22Rv1 (cell line): ENCODE measurements around the gene SAFB2.
A peak's percentile ranks its signal among the peaks of the same experiment; 100 is the strongest.
"Not testable (repeated sequence)": the region's sequence is repeated elsewhere in the genome, so short reads cannot be mapped to it uniquely, and the experiment has no call there.

Experiments
- H3K27ac ChIP-seq: fragments of 450-650 bp; 2 replicates; pipeline ENCODE4 v1.5.1; 2017
- ZFX ChIP-seq: fragments of 450-650 bp; IDR thresholded peaks from 2 replicates; pipeline ENCODE4 v1.6.1; 2017; ENCODE audit warnings: antibody characterized with exemption, borderline replicate concordance
- TF ChIP-seq, protein P1 (sequence below): fragments of 450-650 bp; IDR thresholded peaks from 2 replicates; pipeline ENCODE4 v1.5.1; 2017; ENCODE audit warnings: mild to moderate bottlenecking

SAFB2 gene

DNA sequence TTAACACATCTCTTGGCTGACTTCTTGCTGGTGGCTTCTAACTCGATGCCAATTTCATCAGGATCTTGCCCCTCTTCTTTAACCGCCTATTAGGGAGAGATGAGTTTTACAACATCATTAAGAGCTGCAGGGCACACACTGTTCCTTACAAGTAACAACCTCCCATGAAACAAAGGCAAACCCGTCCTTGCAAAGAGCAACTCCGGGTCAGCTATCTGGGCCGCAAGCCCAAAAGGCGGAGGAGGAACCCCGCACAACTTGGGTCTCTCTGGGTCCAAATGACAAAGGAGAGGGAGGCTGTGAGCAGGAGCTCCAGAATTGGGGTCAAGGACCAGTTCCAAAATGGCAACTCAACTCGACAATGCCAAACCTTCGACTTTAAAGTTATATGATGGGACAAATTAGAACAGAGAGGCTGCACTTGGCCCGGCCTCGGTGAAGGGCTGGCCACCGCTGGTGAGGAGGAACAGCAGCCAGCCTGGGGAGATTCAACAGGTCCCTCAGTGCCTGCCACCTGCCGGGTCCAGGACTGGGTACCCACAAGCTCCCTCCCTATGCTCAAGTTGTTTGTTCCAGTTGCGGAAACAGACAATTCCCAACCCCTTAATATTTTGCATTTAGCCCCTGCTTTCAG, 1.1 kb downstream of the SAFB2 start:
- TF ChIP-seq ZFX: no peak
- TF ChIP-seq, protein P1, sequence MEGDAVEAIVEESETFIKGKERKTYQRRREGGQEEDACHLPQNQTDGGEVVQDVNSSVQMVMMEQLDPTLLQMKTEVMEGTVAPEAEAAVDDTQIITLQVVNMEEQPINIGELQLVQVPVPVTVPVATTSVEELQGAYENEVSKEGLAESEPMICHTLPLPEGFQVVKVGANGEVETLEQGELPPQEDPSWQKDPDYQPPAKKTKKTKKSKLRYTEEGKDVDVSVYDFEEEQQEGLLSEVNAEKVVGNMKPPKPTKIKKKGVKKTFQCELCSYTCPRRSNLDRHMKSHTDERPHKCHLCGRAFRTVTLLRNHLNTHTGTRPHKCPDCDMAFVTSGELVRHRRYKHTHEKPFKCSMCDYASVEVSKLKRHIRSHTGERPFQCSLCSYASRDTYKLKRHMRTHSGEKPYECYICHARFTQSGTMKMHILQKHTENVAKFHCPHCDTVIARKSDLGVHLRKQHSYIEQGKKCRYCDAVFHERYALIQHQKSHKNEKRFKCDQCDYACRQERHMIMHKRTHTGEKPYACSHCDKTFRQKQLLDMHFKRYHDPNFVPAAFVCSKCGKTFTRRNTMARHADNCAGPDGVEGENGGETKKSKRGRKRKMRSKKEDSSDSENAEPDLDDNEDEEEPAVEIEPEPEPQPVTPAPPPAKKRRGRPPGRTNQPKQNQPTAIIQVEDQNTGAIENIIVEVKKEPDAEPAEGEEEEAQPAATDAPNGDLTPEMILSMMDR: no peak
- peak overlapping the region; percentile 92 for H3K27ac ChIP-seq

DNA sequence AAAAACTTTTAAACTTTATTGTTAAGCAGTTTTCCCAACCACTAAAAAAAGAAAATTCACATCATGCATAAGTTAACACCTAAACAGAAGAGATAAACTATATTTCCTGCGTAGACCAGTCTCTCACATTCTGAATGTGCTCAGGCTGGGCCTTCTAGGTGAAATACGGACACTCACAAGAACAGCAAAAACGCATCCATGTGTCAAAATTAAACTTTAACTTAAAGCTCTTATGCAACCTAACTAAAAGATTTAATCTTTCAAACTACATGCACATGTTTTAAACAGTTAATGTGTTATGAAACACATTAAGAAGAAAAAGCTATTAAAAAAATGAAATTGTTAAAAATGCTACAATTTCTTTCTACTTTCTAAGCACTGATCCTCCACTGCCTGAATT, 2.6 kb downstream of the SAFB2 start:
- H3K27ac ChIP-seq: no peak overlapping the region
- TF ChIP-seq, protein P1: no peak
- no peak for TF ChIP-seq ZFX

DNA sequence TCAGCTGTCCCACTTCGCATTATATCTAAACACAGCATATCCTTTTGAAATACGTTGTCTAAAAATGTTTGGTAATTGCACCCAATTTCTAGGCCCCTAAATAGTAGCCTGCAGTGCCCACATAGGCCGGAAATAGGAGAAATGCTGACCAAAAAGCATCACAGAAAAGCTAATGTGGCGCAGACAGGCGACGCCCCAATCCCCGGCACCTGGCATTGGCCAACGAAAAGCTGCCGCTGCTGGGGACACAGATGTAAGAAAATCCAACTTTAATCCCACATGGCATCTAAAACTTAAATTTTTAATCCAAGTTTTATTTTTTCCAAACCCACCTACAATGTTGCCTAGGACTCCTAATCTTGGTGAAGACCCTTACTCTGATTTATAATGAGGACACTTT, 4.0 kb downstream of the SAFB2 start:
- no peak for TF ChIP-seq ZFX
- TF ChIP-seq, protein P1: no peak
- H3K27ac ChIP-seq: no peak overlapping the region

DNA sequence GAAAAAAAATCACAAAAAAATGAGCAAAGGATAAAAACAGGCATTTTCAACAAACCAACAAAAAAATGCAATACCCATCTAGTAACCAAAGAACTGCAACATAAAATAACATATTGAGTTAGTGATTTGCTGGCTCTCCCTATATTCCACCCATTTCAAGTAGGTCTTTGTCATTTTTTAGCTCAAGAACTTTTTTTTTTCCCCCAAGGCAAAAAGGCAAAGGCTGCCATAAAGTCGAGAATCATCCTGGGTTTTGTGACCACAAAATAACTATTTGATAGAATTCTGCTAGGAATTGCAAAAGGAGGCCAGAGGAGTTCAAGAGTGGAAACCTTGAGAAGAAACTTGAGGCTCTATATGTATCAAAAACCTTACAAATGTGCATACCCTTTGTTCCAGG, 5.5 kb downstream of the SAFB2 start:
- no peak for TF ChIP-seq ZFX

DNA sequence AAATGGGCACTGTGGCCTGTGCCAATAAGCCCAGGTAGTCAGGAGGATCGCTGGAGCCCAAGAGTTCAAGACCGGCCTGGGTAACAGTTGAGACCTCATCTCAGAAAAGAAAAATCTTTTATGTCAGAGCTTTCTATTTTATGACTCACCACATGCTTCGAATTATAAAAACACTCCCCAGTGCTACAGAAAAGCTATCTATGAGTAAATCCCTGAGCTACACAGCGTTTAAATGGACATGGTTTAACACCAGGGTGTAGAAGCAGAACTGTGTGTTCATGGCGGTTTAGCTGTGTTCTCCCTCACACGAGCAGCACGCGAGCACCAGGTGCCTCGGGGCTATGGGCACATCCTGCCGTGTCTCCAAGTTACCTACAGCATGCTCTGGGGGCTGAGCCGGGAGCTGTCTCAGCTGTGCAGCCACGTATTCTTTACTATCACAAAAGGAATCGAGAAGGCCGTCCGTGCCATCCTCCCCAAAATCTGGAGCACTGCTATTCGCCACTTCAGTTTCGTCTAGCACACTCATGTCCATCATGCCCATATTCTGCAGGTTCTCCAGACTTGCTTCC, 6.7 kb downstream of the SAFB2 start:
- TF ChIP-seq, protein P1: no peak
- TF ChIP-seq ZFX: no peak
- no peak overlapping the region for H3K27ac ChIP-seq

More for the DNA sequence above, 5.5 kb downstream of the SAFB2 start:
- H3K27ac ChIP-seq: no peak overlapping the region

DNA sequence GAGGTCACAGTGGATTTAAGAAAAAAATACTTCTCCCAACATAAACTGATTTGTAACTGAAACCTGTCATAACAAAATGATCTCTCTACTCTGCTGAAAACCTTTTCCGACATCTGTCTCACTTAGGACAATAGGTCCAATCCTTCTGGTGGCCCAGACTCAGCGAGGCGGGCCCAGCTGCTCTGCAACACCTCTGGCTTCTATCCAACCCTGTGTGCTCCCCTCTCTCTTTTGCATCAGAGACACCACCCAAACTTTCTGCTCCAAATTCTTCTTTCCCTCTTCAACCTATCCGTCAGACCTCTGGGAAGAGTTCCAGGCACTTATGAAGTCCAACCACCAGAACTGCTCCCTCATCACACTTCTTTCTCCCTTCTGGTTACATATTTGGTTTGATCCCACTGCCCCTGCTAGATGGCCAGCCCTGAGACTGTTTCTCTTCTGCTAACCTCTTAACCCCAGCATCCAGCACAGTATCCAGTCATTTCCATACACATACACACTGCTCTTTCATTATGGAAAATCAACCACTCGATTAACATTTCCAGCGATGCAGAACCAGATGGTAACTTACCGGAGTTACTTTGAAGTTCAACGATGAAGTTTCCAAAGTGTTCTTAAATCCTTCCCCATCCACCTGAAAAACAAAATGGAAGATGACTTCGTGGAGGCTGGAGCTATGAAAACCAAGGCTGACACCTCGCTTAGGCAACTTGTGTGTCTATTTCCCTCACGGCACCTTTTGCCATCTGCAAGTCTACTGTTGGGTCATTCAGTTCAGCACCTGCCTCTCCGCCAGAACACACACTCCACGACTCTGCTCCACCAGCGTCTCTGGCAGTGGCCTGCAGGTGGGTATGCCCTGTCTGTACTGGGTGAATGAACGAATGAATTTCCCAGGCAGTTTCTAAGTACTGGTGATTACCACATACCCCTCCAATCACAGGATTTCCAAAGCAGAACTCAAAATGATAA, 9.4 kb downstream of the SAFB2 start:
- H3K27ac ChIP-seq: no peak overlapping the region
- TF ChIP-seq ZFX: no peak

DNA sequence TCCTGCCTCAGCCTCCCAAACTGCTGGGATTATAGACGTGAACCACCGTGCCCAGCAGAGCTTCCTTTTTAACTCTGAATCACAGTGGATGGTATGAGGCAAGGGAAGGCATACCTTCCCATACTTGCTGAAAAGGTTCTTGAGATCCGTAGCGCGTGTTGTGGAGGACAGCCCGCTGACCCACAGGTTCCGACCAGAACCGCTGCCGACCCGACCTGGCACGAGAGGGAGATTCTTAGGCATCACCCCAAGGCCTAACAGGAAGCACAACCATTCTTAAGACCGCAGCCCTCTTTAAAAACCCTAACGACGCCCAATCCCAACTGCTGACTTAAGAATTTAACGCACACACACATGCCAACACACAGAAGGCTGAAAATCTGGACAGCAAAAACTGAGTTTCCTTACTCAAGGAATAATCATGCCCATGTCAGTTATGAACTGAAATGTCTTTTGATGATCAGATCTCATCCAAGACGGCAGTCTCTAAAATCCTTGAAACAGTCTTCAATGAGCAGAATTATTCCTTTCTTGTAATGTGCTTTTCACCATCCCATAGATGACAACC, 12.6 kb downstream of the SAFB2 start:
- TF ChIP-seq, protein P1: no peak
- TF ChIP-seq ZFX: no peak
- H3K27ac ChIP-seq: no peak overlapping the region

DNA sequence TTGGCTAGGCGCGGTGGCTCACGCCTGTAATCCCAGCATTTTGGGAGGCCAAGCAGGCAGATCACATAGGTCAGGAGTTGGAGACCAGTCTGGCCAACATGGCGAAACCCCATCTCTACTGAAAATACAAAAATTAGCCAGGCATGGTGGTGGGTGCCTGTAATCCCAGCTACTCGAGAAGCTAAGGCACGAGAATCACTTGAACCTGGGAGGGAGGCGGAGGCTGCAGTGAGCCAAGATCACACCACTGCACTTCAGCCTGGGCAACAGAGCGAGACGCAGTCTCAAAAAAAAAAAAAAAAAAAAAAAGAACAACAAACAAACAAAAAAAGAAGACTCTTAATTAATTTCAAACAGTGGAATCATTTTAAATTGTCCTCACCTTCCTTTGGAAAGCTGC, 13.8 kb downstream of the SAFB2 start:
- not testable (repeated sequence) for H3K27ac ChIP-seq
